ENCODE results near the gene MFSD11. TPM values are rescaled to one million over a fixed set of nuclear protein-coding genes. Genes with fewer than 3 reads are reported as not detected.

Gene MFSD11
- total and polyA plus RNA-seq, 2 of the 4 experiments (the other 2 are of a cell fraction): 12.3 to 16.1 TPM

- ChIA-PET CTCF (no interaction called here), POLR2A (ENCODE audit: unreplicated experiment) (no interaction called here)
- H3K4me1 ChIP-seq (ENCODE audit: control insufficient read depth, insufficient read depth, low read length): no peaks in the 10 kb centered on the region
- no peak overlapping the region for H2BK15ac ChIP-seq (ENCODE audit: low read depth, low read length)
- H2AK5ac ChIP-seq (ENCODE audit: low read depth, low read length): no peak overlapping the region
- H3K79me1 ChIP-seq (ENCODE audit: low read depth in 1 of 2, low read length in 2 of 2): no peaks in the 10 kb centered on the region
- no peaks in the 10 kb centered on the region for H4K20me1 ChIP-seq (ENCODE audit: insufficient read depth, low read length)
- no peak overlapping the region for H2BK20ac ChIP-seq (ENCODE audit: low read depth, low read length)
- ATAC-seq (ENCODE audit: low read depth) (no peak), DNase-seq (no peak)
- no peak for TF ChIP-seq CHD1 (IDR thresholded peaks at IDR 0.05; ENCODE audit: low read depth, low read length)
- no peak for TF ChIP-seq MXI1 (IDR thresholded peaks at IDR 0.05; ENCODE audit: borderline replicate concordance, low read depth, low read length)
- no peak for TF ChIP-seq POLR2A (IDR thresholded peaks at IDR 0.05; ENCODE audit: low read depth, low read length)
- TF ChIP-seq CEBPB (IDR thresholded peaks at IDR 0.05; ENCODE audit: low read depth, low read length): no peak
- no peak for TF ChIP-seq FOS (IDR thresholded peaks at IDR 0.05; ENCODE audit: low read depth, low read length)
- no peak for TF ChIP-seq RCOR1 (IDR thresholded peaks at IDR 0.05; ENCODE audit: insufficient replicate concordance, low read length)
- no peak for TF ChIP-seq RFX5 (IDR thresholded peaks at IDR 0.05; ENCODE audit: low read depth, low read length)
- TF ChIP-seq BHLHE40 (IDR thresholded peaks at IDR 0.05; ENCODE audit: low read depth, low read length): no peak
- TF ChIP-seq CTCF (conservative IDR thresholded peaks at IDR 0.05; ENCODE audit: low read depth, low read length): no peak
- no peak for TF ChIP-seq SMC3 (IDR thresholded peaks at IDR 0.05; ENCODE audit: low read depth, low read length)
- no peak for TF ChIP-seq NFE2L2 (IDR thresholded peaks at IDR 0.05; ENCODE audit: low read depth, low read length)
- TF ChIP-seq MAFK (IDR thresholded peaks at IDR 0.05; ENCODE audit: low read depth, low read length): no peak
- no peak for TF ChIP-seq ELK1 (IDR thresholded peaks at IDR 0.05; ENCODE audit: borderline replicate concordance, low read depth, low read length)
- no peak for TF ChIP-seq MAZ (IDR thresholded peaks at IDR 0.05; ENCODE audit: borderline replicate concordance, low read depth, low read length)
- TF ChIP-seq RAD21 (IDR thresholded peaks at IDR 0.05; ENCODE audit: low read length): no peak
- no peak for TF ChIP-seq USF2 (IDR thresholded peaks at IDR 0.05; ENCODE audit: low read depth, low read length)
- intact Hi-C loops (cut with micrococcal nuclease) (no loop called here), in situ Hi-C loops (cut with MboI; ENCODE audit: low sequenced_read_pairs) (no loop called here), dilution Hi-C loops (cut with HindIII; ENCODE audit: low sequenced_read_pairs, unreplicated experiment) (no loop called here)
- H3K4me3 ChIP-seq (ENCODE audit: insufficient read depth, low read depth, low read length): no peak overlapping the region
- H3K56ac ChIP-seq (ENCODE audit: extremely low read depth, insufficient read depth, low read length): no peak overlapping the region
- no peak overlapping the region for H4K8ac ChIP-seq (ENCODE audit: low read depth in 2 of 2, low read length in 2 of 2)
- H3K9me1 ChIP-seq (ENCODE audit: insufficient read depth, low read length): no peaks in the 10 kb centered on the region
- H3K27me3 ChIP-seq (ENCODE audit: control insufficient read depth, insufficient read depth, low read length): peaks cover 16% of the 10 kb centered on the region
- no peak overlapping the region for H4K91ac ChIP-seq (ENCODE audit: insufficient read depth, low read depth, low read length)
- H2AFZ ChIP-seq (replicated peaks; ENCODE audit: low read length, poor library complexity): no peak overlapping the region
- no peak overlapping the region for H3K9ac ChIP-seq (ENCODE audit: low read depth, low read length)
- H3K4ac ChIP-seq (ENCODE audit: low read depth, low read length): no peak overlapping the region
- H2BK5ac ChIP-seq (ENCODE audit: low read depth, low read length, poor library complexity, severe bottlenecking): no peak overlapping the region
- no CpG with 5 or more reads among the region's 4 CpGs for WGBS, 2 experiments (ENCODE audit: extremely low coverage in 2 of 2, insufficient read length in 1 of 2)
- H3K14ac ChIP-seq (replicated peaks; ENCODE audit: low read depth, low read length): no peak overlapping the region
- no peak overlapping the region for H3K4me2 ChIP-seq (ENCODE audit: low read depth, low read length)
- BruUV-seq (replicated peaks): no TSS peak
- H4K5ac ChIP-seq (ENCODE audit: low read depth, low read length): no peak overlapping the region
- no peak overlapping the region for H3K27ac ChIP-seq (ENCODE audit: insufficient read depth, low read length)
- H2BK120ac ChIP-seq (ENCODE audit: low read depth, low read length): no peak overlapping the region
- no peak overlapping the region for H3K18ac ChIP-seq (ENCODE audit: low read depth, low read length)
- no peak overlapping the region for H3K23ac ChIP-seq (ENCODE audit: low read depth, low read length)
- H2AK9ac ChIP-seq (replicated peaks; ENCODE audit: low read depth, low read length, poor library complexity): no peak overlapping the region
- no peaks in the 10 kb centered on the region for H3K36me3 ChIP-seq (ENCODE audit: control insufficient read depth, insufficient read depth, low read length)
- H3K9me3 ChIP-seq (ENCODE audit: control insufficient read depth, insufficient read depth, low read length): no peaks in the 10 kb centered on the region
Measured at GRCh38 chr17:76812968-76813367, 75.0 kb downstream of the MFSD11 start.

Data from IMR-90 (cell line).